Measurements from ENCODE around the gene GALNT6. TPM values are rescaled to one million over a fixed set of nuclear protein-coding genes. Genes with fewer than 3 reads are reported as not detected.
A peak's percentile ranks its signal among the peaks of the same experiment; 100 is the strongest.

GALNT6 gene
- total RNA-seq, 1 donor from 2014 or later = 17.2 TPM

GRCh38 chr12:51390891-51391282 lies 319 bp downstream of the GALNT6 start:
- DNase-seq (ENCODE audit: extremely low spot score, unreplicated experiment) = no peak
- no peaks in the 10 kb centered on the region for H3K36me3 Mint-ChIP-seq
- peak overlapping the region; percentile 92 for H3K4me3 Mint-ChIP-seq
- TF ChIP-seq, protein P1, sequence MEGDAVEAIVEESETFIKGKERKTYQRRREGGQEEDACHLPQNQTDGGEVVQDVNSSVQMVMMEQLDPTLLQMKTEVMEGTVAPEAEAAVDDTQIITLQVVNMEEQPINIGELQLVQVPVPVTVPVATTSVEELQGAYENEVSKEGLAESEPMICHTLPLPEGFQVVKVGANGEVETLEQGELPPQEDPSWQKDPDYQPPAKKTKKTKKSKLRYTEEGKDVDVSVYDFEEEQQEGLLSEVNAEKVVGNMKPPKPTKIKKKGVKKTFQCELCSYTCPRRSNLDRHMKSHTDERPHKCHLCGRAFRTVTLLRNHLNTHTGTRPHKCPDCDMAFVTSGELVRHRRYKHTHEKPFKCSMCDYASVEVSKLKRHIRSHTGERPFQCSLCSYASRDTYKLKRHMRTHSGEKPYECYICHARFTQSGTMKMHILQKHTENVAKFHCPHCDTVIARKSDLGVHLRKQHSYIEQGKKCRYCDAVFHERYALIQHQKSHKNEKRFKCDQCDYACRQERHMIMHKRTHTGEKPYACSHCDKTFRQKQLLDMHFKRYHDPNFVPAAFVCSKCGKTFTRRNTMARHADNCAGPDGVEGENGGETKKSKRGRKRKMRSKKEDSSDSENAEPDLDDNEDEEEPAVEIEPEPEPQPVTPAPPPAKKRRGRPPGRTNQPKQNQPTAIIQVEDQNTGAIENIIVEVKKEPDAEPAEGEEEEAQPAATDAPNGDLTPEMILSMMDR (conservative IDR thresholded peaks at IDR 0.05) = no peak
- peaks cover 24% of the 10 kb centered on the region for H3K4me1 Mint-ChIP-seq (ENCODE audit: unreplicated experiment)
- peak overlapping the region; percentile 98 for H3K27ac Mint-ChIP-seq
- H3K9me3 Mint-ChIP-seq = no peaks in the 10 kb centered on the region
- H3K27me3 Mint-ChIP-seq = peaks cover 40% of the 10 kb centered on the region

- Mint-ChIP-seq H3K27ac (peak overlapping the region; percentile 98), H3K4me1 (ENCODE audit: unreplicated experiment) (peaks cover 24% of the 10 kb centered on the region), H3K27me3 (peaks cover 38% of the 10 kb centered on the region), H3K36me3 (no peaks in the 10 kb centered on the region), H3K4me3 (peak overlapping the region; percentile 92), H3K9me3 (no peaks in the 10 kb centered on the region)
- DNase-seq (ENCODE audit: extremely low spot score, unreplicated experiment) = no peak
- TF ChIP-seq, protein P1 (conservative IDR thresholded peaks at IDR 0.05) = no peak
These were observed 749 bp downstream of the GALNT6 start for GRCh38 chr12:51390457-51390856.

GRCh38 chr12:51389302-51389999 lies 1.8 kb downstream of the GALNT6 start:
- peaks cover 33% of the 10 kb centered on the region for H3K27me3 Mint-ChIP-seq
- no peaks in the 10 kb centered on the region for H3K36me3 Mint-ChIP-seq
- peaks cover 24% of the 10 kb centered on the region for H3K4me1 Mint-ChIP-seq (ENCODE audit: unreplicated experiment)
- DNase-seq (ENCODE audit: extremely low spot score, unreplicated experiment) = no peak
- TF ChIP-seq, protein P1 (conservative IDR thresholded peaks at IDR 0.05) = no peak
- peak overlapping the region; percentile 98 for H3K27ac Mint-ChIP-seq
- H3K4me3 Mint-ChIP-seq = peak overlapping the region; percentile 48
- H3K9me3 Mint-ChIP-seq = no peaks in the 10 kb centered on the region

GRCh38 chr12:51388846-51389245 lies 2.4 kb downstream of the GALNT6 start:
- no peaks in the 10 kb centered on the region for H3K36me3 Mint-ChIP-seq
- peak overlapping the region; percentile 33 for H3K4me3 Mint-ChIP-seq
- H3K9me3 Mint-ChIP-seq = no peaks in the 10 kb centered on the region
- H3K27ac Mint-ChIP-seq = peak overlapping the region; percentile 98
- TF ChIP-seq, protein P1 (conservative IDR thresholded peaks at IDR 0.05) = no peak
- H3K27me3 Mint-ChIP-seq = peaks cover 31% of the 10 kb centered on the region
- no peak for DNase-seq (ENCODE audit: extremely low spot score, unreplicated experiment)
- peaks cover 24% of the 10 kb centered on the region for H3K4me1 Mint-ChIP-seq (ENCODE audit: unreplicated experiment)

DNA sequence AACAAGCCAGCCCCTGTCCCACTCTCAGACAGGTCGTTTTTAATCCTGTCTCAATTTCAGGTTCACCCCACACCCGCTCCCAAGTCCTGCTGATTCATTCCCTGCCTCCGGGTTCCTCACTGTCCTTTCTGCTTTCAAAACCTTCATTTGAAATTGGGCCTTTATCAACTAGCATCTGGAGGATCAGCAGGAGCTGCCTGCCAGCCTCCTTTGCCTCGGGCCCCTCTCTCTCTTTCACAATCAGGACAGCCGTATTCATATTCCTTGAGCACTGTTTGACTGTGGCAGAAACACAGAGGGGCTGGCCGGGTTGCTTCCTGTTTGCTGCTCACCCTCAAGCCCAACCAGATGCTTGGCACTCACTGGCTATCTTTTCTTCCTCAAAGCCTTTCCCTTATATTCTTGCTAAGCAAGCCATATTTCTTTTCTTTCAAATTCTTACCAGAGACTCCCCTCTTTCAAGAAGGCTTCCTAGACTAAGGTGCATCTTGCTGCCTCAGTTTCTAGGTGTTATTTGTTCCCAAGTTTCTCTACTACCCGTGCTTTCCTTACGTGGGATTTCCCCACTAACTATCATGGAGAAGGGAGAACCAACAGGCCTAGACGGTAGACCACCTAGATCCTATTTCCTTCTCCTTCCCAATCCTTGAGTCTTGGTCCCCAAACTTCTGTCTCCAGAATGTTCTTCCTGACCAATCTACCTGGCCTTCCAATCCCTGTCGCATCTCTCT lies 3.0 kb downstream of the GALNT6 start:
- Mint-ChIP-seq H3K4me3 (peak overlapping the region; percentile 33), H3K36me3 (no peaks in the 10 kb centered on the region), H3K9me3 (no peaks in the 10 kb centered on the region), H3K27me3 (peaks cover 25% of the 10 kb centered on the region), H3K27ac (peak overlapping the region; percentile 98), H3K4me1 (ENCODE audit: unreplicated experiment) (peaks cover 24% of the 10 kb centered on the region)
- TF ChIP-seq, protein P1 (conservative IDR thresholded peaks at IDR 0.05) = no peak
- no peak for DNase-seq (ENCODE audit: extremely low spot score, unreplicated experiment)

All from type B pancreatic cell (in vitro differentiated cells).